Ramos (cell line): ENCODE results near the gene PRKAA1.

Experiments used
- in situ Hi-C: fragments of 300-500 bp; cut with MboI; formaldehyde crosslinking; loops from one replicate; pipeline ENCODE4 v1.14.3; 2022; ENCODE audit warnings: low sequenced_read_pairs; ENCODE audit not compliant: unreplicated experiment

PRKAA1 gene

GRCh38 chr5:40784027-40784653 lies 14.0 kb downstream of the PRKAA1 start:
- in situ Hi-C loops = no loop called here

- in situ Hi-C loops = no loop called here
These were observed 16.2 kb downstream of the PRKAA1 start for GRCh38 chr5:40781843-40782409.

- in situ Hi-C loops = no loop called here
These were observed 17.3 kb downstream of the PRKAA1 start for GRCh38 chr5:40780858-40781257.

DNA sequence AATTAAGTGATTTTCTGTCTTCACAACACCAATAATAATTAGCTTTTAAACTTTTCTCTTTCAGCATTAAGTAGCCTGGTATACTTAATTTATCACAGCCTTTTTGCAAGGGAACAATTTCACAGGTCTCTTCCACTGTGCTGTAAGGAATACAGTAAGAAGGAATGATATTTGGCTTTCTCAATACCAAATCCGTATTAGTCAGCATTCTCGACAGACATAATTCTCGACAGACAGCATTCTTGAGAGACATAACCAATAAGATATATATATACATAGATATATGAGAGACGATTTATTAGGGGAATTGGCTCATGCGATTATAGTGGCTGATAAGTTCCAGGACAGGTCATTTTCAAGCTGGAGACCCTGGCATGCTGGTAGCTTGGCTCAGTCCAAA lies 18.0 kb downstream of the PRKAA1 start:
- in situ Hi-C loops = no loop called here

DNA sequence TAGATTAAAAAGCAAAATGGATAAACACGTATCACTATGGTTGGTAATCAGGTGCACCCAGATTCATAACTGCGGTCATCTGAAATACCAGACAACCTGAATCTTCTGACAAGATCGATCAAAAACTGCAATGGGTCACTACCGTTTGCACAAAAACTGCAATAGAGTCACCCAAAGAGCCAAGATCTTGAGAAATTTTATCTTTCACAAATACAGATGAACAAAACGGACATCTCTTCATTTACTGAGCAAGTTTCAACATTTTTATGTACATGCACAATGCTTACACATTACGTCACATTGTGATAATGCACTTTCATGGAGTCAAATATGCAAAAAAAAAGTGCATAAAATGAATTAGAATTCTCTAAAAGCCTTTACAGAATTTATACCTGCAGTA lies 18.6 kb downstream of the PRKAA1 start:
- in situ Hi-C loops = no loop called here

- in situ Hi-C loops = no loop called here
These were observed 20.0 kb downstream of the PRKAA1 start for GRCh38 chr5:40778133-40778532.

GRCh38 chr5:40776658-40776977 lies 21.6 kb downstream of the PRKAA1 start:
- in situ Hi-C loops = no loop called here

GRCh38 chr5:40775846-40776657 lies 22.1 kb downstream of the PRKAA1 start:
- in situ Hi-C loops = no loop called here

- in situ Hi-C loops = no loop called here
These were observed 22.9 kb downstream of the PRKAA1 start for GRCh38 chr5:40775085-40775845.

DNA sequence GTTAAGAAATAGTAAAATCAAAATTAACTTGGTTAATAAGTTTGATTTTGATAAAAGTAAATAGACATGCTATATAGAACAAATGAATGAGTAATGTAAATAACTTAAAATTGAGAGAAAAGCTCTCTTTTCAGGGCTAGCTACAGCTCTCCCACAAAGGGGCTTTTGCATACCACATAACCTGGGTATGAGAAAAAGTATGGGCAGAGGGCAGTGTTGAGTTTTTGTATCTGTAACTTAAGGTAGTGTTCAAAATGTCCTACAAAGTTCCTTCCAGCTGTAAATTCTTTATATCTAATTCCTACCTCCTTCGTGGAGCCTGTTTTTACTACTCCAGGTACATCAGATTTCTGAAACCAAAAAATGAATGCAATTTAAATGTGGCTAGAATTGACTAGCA lies 23.6 kb downstream of the PRKAA1 start:
- in situ Hi-C loops = no loop called here

DNA sequence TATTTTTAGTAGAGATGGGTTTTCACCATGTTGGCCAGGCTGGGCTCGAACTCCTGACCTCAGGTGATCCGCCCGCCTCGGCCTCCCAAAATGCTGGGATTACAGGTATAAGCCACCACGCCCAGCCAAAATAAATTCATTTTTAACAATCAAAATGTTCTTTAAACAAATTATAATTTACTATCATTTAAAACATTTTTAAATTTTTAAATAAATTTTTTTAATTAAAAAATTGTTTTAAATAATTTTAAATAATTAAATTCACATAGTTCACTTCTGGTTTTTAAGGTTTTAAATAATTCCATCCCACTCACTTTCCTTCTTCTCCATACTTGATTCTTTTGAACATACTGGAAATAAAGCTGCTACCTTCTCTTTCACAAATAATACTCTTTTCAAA lies 27.4 kb downstream of the PRKAA1 start:
- in situ Hi-C loops = no loop called here

- in situ Hi-C loops = no loop called here
These were observed 35.5 kb downstream of the PRKAA1 start for GRCh38 chr5:40762705-40763104.

DNA sequence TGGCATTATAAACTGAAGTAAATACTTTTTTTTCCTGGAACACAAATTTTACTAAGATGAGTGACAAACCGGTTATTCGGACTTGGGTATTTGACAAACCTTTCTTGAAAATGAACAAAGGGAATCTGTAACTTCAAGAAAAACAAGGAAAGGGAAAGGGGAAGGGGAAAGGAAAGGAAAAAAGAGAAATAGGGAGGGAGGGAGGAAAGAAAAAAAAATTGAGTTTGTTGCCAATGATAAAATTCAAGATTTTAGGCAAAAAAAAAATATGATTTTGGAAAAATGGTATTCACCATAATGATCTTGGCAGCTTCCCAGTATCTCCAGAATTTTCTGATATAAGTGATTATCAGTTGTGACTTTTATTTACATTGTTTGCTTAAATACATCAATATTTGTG lies 40.8 kb downstream of the PRKAA1 start:
- in situ Hi-C loops = loop anchor here (5.0 kb wide), 1 partner anchor 35 kb away; no protein-coding TSS in a partner anchor

DNA sequence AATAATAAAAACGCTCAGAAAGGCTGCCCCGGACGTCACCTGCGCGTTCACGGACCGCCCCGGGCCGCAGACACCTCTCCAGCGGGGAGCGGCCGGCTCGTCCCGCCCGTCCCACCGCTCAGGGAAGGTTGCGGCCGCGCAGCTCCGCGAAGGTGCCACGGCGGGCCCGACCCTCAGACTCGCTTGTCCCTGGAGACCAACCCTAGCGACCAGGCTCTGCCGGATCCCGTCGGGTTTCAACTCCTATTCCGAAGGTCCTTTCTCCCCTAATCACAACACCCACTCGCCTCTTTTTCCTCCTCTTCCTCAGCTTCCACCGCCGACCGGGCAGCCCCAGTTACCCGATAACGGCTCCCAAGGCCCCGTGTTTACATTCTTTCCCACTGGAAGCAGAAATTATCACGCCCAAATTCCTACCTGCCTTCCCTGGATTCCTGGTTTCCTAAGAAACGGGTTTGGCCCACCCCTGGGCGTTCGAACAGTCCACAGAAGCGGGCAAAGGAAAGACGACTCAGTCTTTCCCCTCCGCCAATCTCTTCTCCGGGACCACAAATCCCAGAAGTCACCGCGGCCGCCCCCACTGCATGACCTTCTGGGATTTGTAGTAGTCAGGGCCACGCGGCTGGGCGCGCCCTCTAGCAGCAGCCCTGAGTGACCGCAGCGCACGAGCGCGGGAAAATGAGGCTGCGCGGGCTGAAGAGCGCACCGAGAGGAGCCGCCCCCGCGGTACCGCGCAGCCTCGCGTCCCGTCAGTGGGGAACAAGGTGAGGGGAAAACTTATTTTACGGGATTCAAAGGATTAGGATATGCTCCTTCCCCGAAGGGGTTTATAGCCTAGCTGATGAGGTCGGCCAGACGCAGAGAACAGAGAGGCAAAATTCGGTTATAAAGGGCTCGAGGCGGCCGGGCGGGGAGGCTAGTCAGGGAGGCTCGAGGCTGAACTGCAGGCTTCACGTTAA lies 42.5 kb downstream of the PRKAA1 start, which contains the start of gene TTC33:
Gene TTC33 (minus strand): TSS at position 555 of the 959 bp plus-strand sequence. CDS start 8,943 bp downstream, outside the sequence.
- in situ Hi-C loops = loop anchor here (5.0 kb wide), 1 partner anchor 37 kb away; no protein-coding TSS in a partner anchor

DNA sequence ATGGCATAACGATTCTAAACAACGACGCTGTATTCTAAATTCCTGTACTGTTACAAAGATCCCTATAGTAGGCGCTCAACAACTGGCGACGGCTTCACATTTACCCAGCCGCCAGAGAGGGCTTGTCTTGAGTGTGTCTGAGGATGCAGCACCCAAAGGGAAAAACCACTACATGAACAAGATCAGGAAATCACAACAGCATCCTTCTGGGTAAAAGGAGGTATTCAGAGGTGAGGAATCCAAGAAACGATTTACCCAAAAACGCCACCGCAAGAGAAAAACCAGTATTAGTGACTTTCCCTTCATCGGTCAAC lies 43.1 kb downstream of the PRKAA1 start:
- in situ Hi-C loops = loop anchor here (5.0 kb wide), 1 partner anchor 37 kb away; no protein-coding TSS in a partner anchor

DNA sequence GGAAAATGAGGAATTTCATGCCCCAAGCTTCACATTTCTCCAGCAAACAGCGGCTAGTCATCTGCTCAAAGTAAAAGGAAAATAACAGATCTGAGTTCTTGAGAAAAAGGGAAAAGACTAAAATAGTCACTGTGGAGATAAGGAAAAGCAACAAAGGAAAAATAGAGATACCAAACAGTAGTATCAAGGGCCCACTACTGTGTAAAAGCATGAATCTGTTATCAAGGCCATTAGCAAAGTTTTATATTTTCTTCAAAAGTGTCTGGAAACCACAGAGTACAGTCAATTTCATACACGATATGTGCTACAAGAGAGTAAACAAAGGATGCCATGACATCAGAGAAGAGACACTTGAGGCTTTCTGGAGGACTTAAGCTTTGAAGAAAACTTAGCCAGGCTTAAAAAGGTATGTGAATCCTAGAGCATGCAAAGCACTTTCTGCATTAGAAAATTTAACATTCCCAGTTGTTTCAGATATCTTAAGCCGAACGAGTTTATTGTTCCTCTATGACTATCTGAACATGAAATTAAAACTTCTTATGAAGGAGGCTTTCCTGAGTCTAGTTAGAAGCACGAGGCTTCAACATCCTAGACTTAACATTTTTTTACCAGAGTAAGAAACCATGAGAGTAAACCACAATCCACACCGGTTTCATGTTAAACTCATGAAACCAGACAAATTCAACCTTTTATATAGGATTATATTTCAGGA lies 43.6 kb downstream of the PRKAA1 start:
- in situ Hi-C loops = loop anchor here (5.0 kb wide), 1 partner anchor 38 kb away; no protein-coding TSS in a partner anchor

GRCh38 chr5:40746703-40747102 lies 51.5 kb downstream of the PRKAA1 start:
- in situ Hi-C loops = no loop called here

GRCh38 chr5:40743771-40744170 lies 54.4 kb downstream of the PRKAA1 start:
- in situ Hi-C loops = no loop called here

DNA sequence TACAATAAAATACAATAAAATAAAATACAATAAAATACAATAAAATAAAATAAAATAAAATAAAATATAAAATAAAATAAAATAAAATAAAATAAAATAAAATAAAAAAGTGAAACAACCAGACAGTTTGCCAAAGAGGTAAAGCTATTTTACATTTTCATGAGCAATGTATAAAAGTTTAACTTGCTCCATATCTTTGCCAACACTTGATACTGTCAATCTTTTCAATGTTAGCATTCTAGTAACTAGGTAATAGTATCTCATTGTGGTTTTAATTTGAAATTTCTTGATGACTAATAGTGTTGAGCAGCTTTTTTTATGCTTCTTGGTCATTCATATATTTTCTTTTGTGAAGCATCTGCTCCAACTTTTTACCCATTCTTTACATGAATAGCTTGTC lies 59.7 kb downstream of the PRKAA1 start:
- in situ Hi-C loops = no loop called here
